Karpas-422 (cell line): ENCODE measurements around the gene FZR1. TPM values are rescaled to one million over a fixed set of nuclear protein-coding genes. Genes with fewer than 3 reads are reported as not detected.
"Not testable (repeated sequence)": the region's sequence is repeated elsewhere in the genome, so short reads cannot be mapped to it uniquely, and the experiment has no call there.

Experiments used
- DNase-seq: peaks from one replicate; pipeline ENCODE4 v3.0.0-alpha.2; 2015
- H2AFZ ChIP-seq: fragments of 200-600 bp; sonication (generic); 2 replicates; pipeline ENCODE4 v1.6.1; 2014; ENCODE audit warnings: antibody characterized with exemption, low read length, mixed read lengths
- H3K27ac ChIP-seq: fragments of 200-600 bp; sonication (generic); 2 replicates; pipeline ENCODE4 v1.5.1; 2014; ENCODE audit warnings: mild to moderate bottlenecking, low read length, moderate library complexity
- H3K27me3 ChIP-seq: fragments of 200-600 bp; sonication (generic); 2 replicates; pipeline ENCODE4 v1.6.1; 2014; ENCODE audit warnings: low read length, mixed read lengths
- H3K36me3 ChIP-seq: fragments of 200-600 bp; sonication (generic); 2 replicates; pipeline ENCODE4 v1.6.1; 2014; ENCODE audit warnings: low read length, mixed read lengths; ENCODE audit not compliant: insufficient read depth
- H3K4me1 ChIP-seq: fragments of 200-600 bp; sonication (generic); 2 replicates; pipeline ENCODE4 v1.6.1; 2014; ENCODE audit warnings: mild to moderate bottlenecking, low read length, mixed read lengths
- H3K4me2 ChIP-seq: fragments of 200-600 bp; sonication (generic); 2 replicates; pipeline ENCODE4 v1.6.1; 2014; ENCODE audit warnings: low read length, low read depth, mild to moderate bottlenecking; ENCODE audit not compliant: poor library complexity, severe bottlenecking
- H3K4me3 ChIP-seq: fragments of 200-600 bp; sonication (generic); 2 replicates; pipeline ENCODE4 v1.5.1; 2014; ENCODE audit warnings: mild to moderate bottlenecking, antibody characterized with exemption, low read length, mixed read lengths
- H3K79me2 ChIP-seq: fragments of 200-600 bp; sonication (generic); 2 replicates; pipeline ENCODE4 v1.6.1; 2014; ENCODE audit warnings: mild to moderate bottlenecking, low read length, mixed read lengths
- H3K9ac ChIP-seq: fragments of 200-600 bp; sonication (generic); 2 replicates; pipeline ENCODE4 v1.6.0; 2014; ENCODE audit warnings: low read length
- H3K9me2 ChIP-seq: fragments of 200-600 bp; sonication (generic), shearing (Covaris generic); replicated peaks from 2 replicates; pipeline ENCODE4 v1.6.0; 2014; ENCODE audit warnings: mild to moderate bottlenecking, low read length, moderate library complexity; ENCODE audit not compliant: insufficient read depth
- H3K9me3 ChIP-seq: fragments of 300-700, 200-600 bp; sonication (generic); 2 replicates; pipeline ENCODE4 v1.6.1; 2014; ENCODE audit warnings: low read length, mixed read lengths
- H4K20me1 ChIP-seq: fragments of 200-600 bp; sonication (generic); 2 replicates; pipeline ENCODE4 v1.6.1; 2014; ENCODE audit warnings: mild to moderate bottlenecking, antibody characterized with exemption, low read length, low read depth; ENCODE audit not compliant: insufficient read depth
- total RNA-seq: library from RNA; depleted of rRNA; stranded (reverse); fragments of >200 nt; shearing (Covaris generic); gene quantifications from 2 replicates; pipeline ENCODE4 v1.2.3, GENCODE V29; 2014; ENCODE audit warnings: low replicate concordance

Gene FZR1
- total RNA-seq, 1 experiment from 2014 or later = 22.8 TPM

DNA sequence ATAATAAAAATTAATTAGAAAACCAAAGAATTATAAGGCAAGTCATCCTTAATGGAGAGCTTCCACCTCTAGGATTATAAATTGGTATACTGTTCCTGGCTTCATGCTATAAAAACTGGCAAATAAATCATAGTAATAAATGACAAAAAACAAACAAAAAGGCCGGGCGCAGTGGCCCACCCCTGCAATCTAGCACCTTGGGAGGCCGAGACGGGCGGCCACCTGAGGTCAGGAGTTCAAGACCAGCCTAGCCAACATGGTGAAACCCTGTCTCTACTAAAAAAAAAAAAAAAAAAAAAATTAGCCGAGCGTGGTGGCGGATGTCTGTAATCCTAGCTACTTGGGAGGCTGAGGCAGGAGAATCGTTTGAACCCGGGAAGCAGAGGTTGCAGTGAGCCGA, 63.9 kb downstream of the FZR1 start:
- H3K79me2 ChIP-seq = peaks cover 13% of the 10 kb centered on the region
- H3K4me1 ChIP-seq = peaks cover 13% of the 10 kb centered on the region
- not testable (repeated sequence) for H3K4me2 ChIP-seq

GRCh38 chr19:3570606-3571011, 64.5 kb downstream of the FZR1 start:
- no peaks in the 10 kb centered on the region for H3K9me3 ChIP-seq
- H3K79me2 ChIP-seq = peaks cover 13% of the 10 kb centered on the region
- no peak for DNase-seq
- H3K27me3 ChIP-seq = no peaks in the 10 kb centered on the region
- H3K4me3 ChIP-seq = no peak overlapping the region
- H3K4me1 ChIP-seq = peaks cover 13% of the 10 kb centered on the region
- no peak overlapping the region for H2AFZ ChIP-seq
- peaks cover 7% of the 10 kb centered on the region; the same call in 1 of the 2 replicates for H4K20me1 ChIP-seq
- no peaks in the 10 kb centered on the region for H3K9me2 ChIP-seq
- H3K27ac ChIP-seq = no peak overlapping the region
- peaks cover 7% of the 10 kb centered on the region; the same call in 1 of the 2 replicates for H3K36me3 ChIP-seq
- no peak overlapping the region for H3K9ac ChIP-seq
- H3K4me2 ChIP-seq = no peak overlapping the region

More for the DNA sequence above, 63.9 kb downstream of the FZR1 start:
- H4K20me1 ChIP-seq, H3K9me2 ChIP-seq, H3K36me3 ChIP-seq, H2AFZ ChIP-seq, H3K27ac ChIP-seq, H3K9me3 ChIP-seq, H3K27me3 ChIP-seq, DNase-seq, H3K9ac ChIP-seq, H3K4me3 ChIP-seq: not testable (repeated sequence)

DNA sequence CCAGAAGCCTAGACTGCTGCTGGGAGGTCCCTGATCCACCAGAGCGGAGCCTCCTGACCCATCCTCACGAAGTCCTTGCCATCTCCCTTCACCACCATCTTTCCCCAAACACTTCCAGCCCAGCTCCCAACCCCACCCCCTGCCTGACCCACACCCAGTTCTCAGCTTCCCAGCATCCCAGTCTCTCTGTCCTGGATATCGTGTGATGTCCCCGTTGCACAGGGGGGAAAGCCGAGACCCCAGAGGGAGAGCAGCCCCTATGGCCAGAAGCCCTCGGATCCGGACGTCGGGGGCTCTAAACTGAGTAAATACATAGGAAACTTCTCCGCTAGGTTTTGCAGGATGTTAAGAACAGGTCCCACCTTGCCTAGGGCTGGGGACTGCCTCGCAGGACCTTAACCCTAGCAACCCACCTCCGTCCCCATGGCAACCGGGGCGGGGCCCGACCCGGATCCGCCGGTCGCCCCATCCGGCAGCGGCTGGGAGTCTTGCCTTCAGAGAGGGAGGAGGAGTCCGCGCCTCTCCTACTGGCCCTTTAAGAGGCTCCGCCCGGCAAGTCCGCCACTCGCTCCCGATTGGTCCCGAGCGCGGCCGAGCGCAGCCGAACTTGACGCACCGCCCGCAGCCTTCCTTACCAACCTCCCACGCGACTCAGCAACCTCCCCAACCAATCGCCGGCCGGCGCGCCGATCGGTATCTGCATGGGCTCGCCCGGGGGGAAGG, 66.2 kb downstream of the FZR1 start:
- peaks cover 13% of the 10 kb centered on the region for H3K79me2 ChIP-seq
- DNase-seq = peak; percentile 100
- peaks cover 10% of the 10 kb centered on the region; the same call in 1 of the 2 replicates for H3K36me3 ChIP-seq
- no peaks in the 10 kb centered on the region for H3K9me3 ChIP-seq
- no peaks in the 10 kb centered on the region for H3K27me3 ChIP-seq
- no peaks in the 10 kb centered on the region for H3K9me2 ChIP-seq
- no peak overlapping the region for H3K27ac ChIP-seq
- H3K9ac ChIP-seq = peak overlapping the region; percentile 89
- peaks cover 13% of the 10 kb centered on the region for H3K4me1 ChIP-seq
- H2AFZ ChIP-seq = peak overlapping the region; percentile 88; the same call in 1 of the 2 replicates
- H3K4me2 ChIP-seq = peak overlapping the region; percentile 99
- peaks cover 7% of the 10 kb centered on the region; the same call in 1 of the 2 replicates for H4K20me1 ChIP-seq
- peak overlapping the region; percentile 86 for H3K4me3 ChIP-seq

DNA sequence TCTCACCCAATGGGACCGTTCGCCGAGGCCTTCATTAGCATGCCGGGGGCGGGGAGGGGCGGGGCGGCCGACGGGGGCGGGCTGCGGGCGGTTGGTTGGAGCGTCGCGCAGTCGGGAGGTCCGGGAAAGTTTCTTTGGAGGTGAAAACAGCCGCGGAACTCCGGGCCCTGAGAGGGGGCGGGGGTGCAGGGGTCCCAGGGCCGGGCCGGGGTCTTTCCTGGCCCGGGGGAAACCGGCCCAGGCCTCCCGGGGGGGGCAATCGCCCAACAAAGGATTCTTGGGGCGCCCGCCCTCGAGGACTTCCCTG, 66.7 kb downstream of the FZR1 start, which contains the start of gene HMG20B:
Gene HMG20B, plus strand, starts transcription at position 90 of the 307 bp plus-strand sequence. CDS start 366 bp downstream, outside the sequence.
- H3K4me3 ChIP-seq = peak within 1 kb of the TSS; percentile 97
- peaks cover 7% of the 10 kb centered on the region; the same call in 1 of the 2 replicates for H4K20me1 ChIP-seq
- peaks cover 13% of the 10 kb centered on the region for H3K4me1 ChIP-seq
- H3K27me3 ChIP-seq = no peaks in the 10 kb centered on the region
- H3K9me2 ChIP-seq = no peaks in the 10 kb centered on the region
- peaks cover 13% of the 10 kb centered on the region for H3K79me2 ChIP-seq
- H2AFZ ChIP-seq = peak within 1 kb of the TSS; percentile 88; the same call in 1 of the 2 replicates
- H3K36me3 ChIP-seq = peaks cover 10% of the 10 kb centered on the region; the same call in 1 of the 2 replicates
- peak within 1 kb of the TSS; percentile 99 for H3K4me2 ChIP-seq
- DNase-seq = no peak
- H3K9me3 ChIP-seq = no peaks in the 10 kb centered on the region
- peak within 1 kb of the TSS; percentile 94 for H3K9ac ChIP-seq
- H3K27ac ChIP-seq = peak within 1 kb of the TSS; percentile 68

- DNase-seq = peak; percentile 70
- Histone ChIP-seq H3K9me3 (no peaks in the 10 kb centered on the region), H3K4me3 (peak overlapping the region; percentile 97), H3K9ac (peak overlapping the region; percentile 94), H3K9me2 (no peaks in the 10 kb centered on the region), H3K27me3 (no peaks in the 10 kb centered on the region), H3K36me3 (peaks cover 10% of the 10 kb centered on the region; the same call in 1 of the 2 replicates), H2AFZ (0 out of 2 replicates have a peak overlapping the region, but pooled peaks have one; percentile 57), H3K79me2 (peaks cover 13% of the 10 kb centered on the region), H3K4me1 (peaks cover 13% of the 10 kb centered on the region), H3K27ac (peak overlapping the region; percentile 68), H3K4me2 (peak overlapping the region; percentile 95), H4K20me1 (peaks cover 7% of the 10 kb centered on the region; the same call in 1 of the 2 replicates)
These were observed 67.2 kb downstream of the FZR1 start for GRCh38 chr19:3573162-3573857.

DNA sequence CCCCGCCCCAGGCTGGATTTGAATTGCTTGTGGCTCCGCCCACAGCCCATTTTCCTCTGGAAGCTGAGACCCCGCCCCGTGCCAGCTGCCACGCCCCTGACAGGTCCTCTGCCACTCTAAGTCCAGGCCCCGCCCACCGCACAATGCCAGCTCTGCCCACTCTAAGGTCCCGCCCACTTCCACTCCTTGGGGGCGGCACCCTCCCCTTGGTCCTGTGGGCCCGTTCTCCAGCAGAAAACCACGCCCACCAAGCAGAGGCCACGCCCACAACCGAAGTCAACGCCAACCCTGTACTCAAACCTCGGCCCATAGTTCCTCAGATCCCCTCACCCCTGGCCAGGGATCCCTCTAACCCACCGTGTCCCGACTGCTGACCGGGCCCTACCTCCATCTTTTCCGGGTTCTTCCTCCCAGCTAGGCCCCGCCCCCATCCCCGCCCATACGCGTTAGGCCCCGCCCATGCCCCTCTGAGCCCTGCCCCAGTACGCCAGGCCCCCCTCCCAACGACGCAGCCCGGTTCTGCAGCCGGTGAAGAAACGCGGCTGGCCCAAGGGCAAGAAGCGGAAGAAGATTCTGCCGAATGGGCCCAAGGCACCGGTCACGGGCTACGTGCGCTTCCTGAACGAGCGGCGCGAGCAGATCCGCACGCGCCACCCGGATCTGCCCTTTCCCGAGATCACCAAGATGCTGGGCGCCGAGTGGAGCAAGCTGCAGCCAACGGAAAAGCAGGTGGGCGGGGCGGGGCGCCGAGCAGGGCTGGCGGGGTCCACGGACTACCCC, 67.9 kb downstream of the FZR1 start:
- Histone ChIP-seq H3K4me2 (peak overlapping the region; percentile 95), H3K36me3 (peaks cover 10% of the 10 kb centered on the region; the same call in 1 of the 2 replicates), H3K27me3 (no peaks in the 10 kb centered on the region), H3K4me1 (peaks cover 13% of the 10 kb centered on the region), H2AFZ (no peak overlapping the region), H4K20me1 (peaks cover 7% of the 10 kb centered on the region; the same call in 1 of the 2 replicates), H3K9ac (peak overlapping the region; percentile 94; the same call in 1 of the 2 replicates), H3K9me3 (no peaks in the 10 kb centered on the region), H3K9me2 (no peaks in the 10 kb centered on the region), H3K27ac (no peak overlapping the region), H3K79me2 (peaks cover 13% of the 10 kb centered on the region), H3K4me3 (peak overlapping the region; percentile 97)
- peak; percentile 100 for DNase-seq

DNA sequence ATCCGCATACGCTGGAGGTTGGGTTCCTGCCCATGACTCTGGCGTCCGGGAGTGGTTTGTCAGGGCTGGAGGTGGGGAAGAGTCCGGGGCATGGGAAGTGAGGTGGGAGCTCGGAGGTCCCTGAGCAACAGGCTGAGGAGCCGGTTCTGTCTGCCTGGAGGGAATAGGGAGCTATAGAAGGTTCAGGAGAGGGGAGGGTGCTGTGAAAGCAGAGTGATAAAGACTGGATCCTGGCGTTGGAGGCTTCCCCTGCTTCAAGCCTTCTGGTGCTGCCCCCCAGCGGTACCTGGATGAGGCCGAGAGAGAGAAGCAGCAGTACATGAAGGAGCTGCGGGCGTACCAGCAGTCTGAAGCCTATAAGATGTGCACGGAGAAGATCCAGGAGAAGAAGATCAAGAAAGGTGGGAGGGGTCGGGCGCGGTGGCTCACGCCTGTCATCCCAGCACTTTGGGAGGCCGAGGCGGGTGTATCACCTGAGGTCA, 69.2 kb downstream of the FZR1 start:
- Histone ChIP-seq H3K9me2 (no peaks in the 10 kb centered on the region), H3K79me2 (peaks cover 13% of the 10 kb centered on the region), H2AFZ (no peak overlapping the region), H4K20me1 (peaks cover 7% of the 10 kb centered on the region; the same call in 1 of the 2 replicates), H3K4me3 (no peak overlapping the region), H3K27me3 (no peaks in the 10 kb centered on the region), H3K27ac (no peak overlapping the region), H3K9me3 (no peaks in the 10 kb centered on the region), H3K4me2 (no peak overlapping the region), H3K4me1 (peaks cover 10% of the 10 kb centered on the region), H3K9ac (no peak overlapping the region), H3K36me3 (peaks cover 10% of the 10 kb centered on the region; the same call in 1 of the 2 replicates)
- DNase-seq = peak; percentile 49
